ENCODE data around the gene TRPC3.

The TRPC3 gene

DNA sequence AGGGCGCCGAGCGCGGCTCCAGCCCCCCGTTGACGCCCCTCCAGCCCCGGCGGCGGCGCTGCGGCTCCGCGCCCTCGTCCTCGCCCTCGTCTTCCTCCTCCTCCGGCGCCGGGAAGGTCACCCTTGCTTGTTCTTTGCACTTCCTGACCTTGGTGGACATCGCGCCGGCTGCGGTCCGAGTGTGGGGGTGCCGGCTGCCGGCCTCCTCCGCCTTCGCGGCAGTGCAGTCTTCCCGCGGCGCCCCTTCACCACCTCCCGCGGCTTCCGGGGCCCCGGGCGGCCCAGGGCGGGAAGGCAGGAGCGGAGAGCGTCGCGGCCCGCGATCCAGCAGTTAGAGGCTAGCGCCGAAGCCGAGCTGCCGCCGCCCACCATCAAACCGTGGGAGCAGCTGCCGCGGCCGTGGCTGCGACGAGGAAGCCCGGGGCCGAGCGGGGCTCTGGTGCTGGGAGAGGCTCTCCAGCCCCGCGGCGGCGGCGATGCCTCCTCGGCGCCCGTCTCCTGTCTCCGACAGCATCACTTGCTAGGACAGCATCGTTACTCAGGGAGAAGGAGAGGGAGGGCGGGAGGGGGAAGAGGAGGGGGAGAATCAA, at the start of gene TRPC3:
TRPC3 (minus strand) TSS at position 540 of the 590 bp plus-strand sequence; CDS start at position 160, 380 bp downstream.
- peak; percentile 72 for DNase-seq

DNA sequence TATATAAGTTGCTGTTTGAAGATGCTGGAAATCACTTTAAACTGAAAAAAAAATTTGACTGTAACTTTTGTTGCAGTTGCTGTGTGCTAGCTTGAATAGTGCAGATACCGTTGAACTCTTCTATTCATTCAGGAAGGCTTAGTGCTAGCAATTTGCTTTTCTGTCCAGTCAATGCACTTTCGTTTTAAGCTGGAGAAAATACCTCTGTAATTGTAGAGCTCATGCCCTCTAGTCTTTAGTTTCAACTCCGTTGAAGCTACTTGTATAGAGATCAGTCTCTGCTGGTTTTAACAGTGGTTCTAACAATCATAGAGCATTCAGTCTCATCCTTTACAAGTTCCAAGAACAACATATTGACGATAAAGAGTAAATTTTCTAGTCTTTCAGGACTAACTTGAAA, 49.0 kb upstream of the TRPC3 start:
- no peak for DNase-seq

DNA sequence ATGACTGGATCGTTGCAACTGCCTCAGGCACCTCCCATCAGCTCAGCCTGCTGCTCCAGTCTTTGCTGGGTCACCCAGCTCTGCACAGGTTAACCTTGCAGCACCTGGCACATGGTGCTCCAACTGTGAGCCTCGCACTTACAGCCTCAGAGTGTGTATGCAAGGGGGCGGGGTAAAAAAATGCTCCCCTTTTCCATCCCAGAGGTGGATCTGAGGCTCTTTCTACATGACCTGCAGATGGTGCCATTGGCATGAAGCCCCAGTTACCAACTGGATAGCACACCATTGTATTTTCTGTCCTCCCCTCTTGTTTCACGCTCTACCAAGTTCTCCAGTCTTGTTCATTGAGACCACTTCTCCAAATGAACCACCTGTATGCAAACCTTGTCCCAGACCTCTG, 46.2 kb upstream of the TRPC3 start:
- no peak for DNase-seq

DNA sequence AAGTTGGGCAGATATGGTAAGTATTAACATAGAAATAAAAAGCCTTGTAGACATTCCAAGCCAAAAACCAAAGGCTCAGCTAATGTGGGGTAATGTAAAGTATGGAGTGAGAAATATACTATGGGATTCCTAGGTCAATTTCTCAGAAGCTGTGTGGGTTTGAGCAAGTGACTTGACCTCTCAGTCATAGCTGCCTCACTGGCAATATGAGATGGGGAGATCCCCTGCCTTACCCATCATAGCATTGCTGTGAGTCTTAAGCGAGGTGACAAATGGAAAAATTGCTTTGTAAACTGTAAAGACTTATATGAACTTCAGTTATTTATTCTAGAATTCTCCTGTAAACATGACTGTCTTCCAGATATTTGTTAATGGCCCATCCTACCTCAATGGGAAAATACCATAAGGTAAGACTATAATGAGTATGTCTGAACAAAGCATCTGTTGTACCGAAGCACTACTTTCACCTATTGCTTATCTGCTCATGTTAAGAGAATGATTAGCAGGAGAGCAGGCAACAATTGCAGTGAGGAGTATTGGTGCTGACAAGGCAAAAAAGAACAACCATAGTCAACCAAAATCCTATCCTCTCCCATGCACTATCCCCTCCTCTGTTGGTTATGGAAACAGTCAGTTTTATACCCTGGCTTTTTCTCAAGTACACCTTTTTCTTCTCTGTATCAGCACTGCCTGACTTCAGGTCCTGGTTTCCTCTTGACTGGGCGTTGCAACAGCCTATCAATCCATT, 44.1 kb upstream of the TRPC3 start:
- DNase-seq: no peak

DNA sequence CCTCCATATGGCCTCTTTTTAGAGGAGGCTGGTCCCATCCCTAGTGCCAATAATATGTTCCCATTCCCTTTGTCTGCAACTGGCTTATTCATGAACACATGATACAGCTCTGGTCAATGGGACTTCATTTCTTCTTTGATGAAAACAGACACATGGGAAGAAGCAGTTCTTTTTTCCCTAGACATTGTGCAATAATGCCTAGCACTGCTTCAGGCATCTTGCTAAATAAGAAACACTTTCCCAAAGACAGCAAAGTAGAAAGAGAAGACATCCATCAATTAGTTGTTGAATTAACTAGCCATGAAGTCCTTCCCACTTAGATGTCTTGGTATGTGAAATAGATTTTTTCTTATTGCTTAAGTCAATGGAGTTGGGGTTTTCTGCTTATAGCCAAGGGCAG, 40.1 kb upstream of the TRPC3 start:
- DNase-seq: no peak

DNA sequence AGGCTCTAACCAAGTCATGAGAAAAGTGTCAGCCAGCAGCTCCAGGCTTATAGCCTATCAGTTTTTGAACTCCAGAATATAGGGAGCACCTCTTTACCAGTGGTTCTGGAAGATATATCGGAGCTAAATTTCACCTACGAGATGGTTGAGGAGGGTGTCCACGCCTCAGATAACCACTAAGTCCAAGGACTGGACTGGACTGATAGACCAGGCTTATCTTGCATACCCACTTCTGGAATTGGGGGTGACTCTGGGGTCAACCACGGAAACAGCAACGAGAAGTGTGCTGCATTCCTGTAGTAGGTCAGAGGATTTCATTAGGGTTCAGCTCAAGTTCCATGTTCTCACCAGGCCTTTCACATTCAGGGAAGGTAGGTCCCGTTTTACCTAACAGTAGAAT, 38.6 kb upstream of the TRPC3 start:
- no peak for DNase-seq

DNA sequence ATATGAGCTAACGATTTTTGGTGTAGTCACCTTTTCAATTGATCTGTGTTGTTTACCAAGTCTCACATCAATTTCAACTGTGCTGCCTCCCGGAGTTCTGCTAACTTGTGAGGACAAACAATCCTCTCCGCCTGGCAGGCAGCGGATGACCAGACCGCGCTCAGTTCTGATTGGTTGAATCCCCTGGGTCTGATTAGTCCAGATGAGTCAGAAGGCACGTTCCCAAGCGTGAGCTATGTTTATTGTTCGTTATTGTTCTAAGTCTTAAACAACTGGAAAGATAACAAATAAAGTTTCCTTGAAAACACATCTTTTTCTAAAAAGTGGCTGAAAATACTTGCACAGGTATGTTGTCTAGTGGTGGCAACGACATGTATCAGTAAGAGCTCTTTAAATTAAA, 37.9 kb upstream of the TRPC3 start:
- no peak for DNase-seq

DNA sequence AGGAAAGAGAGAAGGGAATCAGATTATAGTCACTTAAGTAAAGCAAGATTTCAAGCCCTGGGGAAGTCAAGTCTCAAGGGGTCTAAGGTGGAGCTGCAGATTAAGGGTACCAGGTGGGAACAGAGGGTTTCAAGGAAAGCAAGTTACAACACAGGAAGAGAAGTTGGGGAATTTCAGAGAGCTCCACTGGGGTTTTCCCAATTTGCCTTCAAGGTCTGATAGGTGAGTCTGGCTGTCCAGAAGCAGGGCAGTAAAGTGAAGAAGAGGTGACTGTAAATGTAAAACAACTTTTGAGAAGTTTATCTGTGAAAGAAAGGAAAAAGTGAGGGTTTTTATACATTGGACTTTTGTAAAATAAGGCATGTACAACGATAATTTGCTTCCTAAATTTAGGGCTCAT, 37.1 kb upstream of the TRPC3 start:
- no peak for DNase-seq

DNA sequence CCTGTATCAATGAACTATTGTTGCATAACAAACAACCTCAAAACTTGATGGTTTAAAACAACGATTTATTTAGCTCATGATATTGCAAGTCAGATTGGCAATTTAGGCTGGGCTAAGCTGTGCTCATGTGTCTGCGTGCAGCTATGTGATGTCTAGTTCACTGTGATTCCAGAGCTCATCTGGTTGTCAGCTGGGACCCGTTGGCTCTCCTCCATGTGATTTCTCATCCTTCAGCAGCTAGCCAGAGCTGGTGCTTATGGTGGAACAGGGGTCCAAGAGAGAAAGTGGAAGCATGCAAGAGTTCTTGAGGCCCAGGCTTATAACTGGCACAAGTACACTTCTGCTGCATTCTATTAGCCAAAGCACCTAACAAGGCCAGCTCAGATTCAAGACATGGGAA, 28.8 kb upstream of the TRPC3 start:
- peak; percentile 50 for DNase-seq

DNA sequence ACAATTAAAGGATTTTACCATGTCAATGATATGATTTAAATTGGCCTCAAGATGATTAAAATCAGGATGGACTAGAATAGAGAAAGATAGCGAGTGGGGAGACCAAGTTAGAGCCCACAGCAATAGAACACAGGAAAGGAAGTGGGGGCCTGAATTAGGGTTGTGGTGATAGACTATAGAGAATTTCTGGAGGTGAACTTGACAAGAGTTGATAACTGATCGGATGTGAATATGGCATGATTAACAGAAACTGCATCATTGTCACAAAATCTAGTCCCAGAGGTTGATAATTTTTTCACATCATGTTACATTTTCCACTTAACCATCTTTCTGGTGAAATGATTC, 26.3 kb upstream of the TRPC3 start:
- no peak for DNase-seq

DNA sequence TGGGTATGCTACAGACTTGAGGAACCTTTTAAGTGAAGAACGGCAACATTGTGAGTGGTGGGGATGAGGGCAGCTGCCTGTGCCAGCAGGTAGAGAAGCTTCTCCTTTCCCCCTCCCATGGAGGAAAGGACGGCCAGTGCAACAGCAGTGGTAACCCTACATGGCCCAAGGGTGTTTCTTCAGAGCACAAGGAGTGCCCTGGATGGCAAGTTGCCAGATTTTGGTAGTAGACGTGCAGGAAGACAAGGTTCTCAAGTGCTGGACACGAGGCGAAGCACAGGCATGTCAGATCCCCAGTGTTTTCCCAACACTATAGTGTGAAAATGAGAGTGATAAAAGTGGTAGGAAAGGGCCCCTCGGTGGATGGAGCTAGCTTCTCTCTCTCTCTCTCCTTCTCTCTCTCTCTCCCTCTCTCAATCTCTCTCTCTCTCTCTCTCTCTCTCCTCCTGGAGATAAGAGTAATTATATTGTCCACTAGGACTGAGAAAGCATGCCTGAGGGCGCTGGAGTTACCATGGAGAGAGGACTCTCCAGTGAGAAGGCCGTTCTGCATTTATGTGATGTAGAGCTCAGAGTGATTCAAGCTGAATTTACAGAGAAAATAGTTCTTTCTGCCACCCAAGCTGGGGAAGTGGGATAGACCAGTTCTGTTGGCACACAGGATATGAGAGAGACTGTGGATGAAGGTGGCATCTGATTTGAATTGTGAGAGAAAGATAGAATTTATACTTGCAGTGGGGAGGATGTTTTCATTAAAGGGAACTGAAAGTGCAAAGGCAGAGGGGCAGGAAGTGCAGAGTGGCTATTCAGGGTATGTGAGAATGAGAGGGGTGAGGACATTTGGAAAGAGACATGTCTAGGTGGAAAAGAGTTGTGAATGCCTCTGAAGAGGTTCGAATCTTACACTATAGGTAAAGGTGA, 25.7 kb upstream of the TRPC3 start:
- no peak for DNase-seq

DNA sequence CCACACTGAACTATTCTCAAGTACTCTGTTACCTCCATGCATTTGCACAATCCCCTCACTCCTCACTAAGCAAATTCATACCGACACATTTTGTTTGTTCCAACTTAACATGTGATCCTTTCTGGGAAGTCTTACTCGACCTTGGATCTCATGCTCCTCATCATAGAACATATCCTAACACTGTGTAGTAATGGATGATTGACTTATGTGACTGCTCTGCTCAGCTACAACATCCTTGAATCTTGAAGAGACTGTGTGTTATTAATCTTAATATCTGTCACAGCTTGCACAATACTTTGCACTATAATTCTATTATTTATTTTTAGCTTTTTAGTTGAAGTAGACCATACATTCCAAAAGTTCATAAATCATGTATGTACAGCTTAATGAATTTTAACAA, 23.9 kb upstream of the TRPC3 start:
- no peak for DNase-seq

DNA sequence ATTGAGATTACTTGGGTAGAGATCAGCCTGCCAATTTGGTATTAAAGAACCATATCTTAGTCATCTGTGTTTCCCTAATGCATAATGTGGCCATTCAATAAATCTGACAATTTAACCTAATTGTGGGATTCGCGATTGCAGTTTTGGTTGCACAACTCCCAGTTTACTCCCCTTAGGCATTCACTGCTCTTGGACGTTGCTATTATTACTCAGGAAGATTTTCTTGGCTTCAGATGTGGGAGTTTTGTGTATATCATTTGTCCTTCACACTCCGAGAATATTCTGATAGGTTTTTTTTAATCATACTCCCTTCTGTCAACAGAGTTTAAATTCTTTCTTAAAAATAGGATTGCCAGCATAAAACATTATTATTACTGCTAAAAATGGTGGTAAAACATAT, 22.0 kb upstream of the TRPC3 start:
- DNase-seq: no peak

DNA sequence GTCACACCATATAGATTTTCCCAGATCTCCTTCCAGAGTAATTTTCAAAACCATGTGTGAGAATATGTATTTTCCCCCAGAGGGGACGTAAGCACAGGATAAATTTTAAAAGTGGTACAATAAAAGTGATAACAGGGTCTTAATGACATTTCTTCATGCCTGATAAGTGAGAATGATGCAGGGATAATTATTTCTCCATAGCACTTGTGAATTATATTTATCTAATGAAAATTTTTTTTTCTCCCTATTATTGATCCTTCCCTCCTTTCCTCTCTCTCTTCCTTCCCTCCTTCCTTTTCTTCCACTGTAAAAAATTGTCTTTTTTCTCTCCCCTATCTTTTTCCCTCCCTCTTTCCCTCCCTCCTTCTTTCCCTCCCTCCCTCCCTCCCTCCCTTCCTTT, 17.0 kb upstream of the TRPC3 start:
- no peak for DNase-seq

DNA sequence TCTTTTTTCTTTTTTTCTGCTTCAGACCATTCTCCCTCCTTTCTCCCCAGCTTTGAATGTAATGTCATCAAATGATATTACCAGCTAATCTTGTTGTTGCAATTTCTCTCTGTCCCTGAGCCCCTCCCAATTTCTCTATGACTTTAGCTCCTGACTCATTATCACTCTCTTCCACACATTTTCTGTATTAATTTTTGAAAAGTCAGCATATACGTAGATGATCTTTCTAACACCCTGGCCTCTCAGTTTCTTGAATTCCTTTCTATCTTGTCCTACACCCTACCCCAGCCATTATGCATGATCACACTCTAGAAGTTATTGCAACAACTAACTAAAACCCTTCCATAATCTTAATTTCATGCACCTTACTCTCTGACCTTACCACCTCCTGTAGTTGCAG, 13.1 kb upstream of the TRPC3 start:
- no peak for DNase-seq

DNA sequence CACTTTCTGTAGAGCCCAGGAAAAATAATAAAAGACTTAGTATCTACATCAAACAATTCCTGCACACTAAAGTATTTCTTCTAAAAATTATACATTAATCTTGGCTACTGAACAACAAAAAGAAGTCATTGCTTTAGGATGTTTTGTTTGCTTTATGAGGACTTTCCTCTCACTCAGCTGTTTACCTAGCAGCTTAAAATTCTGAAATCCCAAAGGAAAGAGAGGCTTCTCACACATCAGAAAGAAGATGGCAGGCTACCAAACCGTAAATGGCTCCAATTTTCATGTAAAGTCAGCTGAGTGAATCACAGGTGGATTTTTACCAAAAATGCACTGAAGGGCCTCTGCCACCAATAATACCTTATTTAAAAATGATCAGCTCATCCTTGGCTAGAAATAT, 9.0 kb upstream of the TRPC3 start:
- no peak for DNase-seq

DNA sequence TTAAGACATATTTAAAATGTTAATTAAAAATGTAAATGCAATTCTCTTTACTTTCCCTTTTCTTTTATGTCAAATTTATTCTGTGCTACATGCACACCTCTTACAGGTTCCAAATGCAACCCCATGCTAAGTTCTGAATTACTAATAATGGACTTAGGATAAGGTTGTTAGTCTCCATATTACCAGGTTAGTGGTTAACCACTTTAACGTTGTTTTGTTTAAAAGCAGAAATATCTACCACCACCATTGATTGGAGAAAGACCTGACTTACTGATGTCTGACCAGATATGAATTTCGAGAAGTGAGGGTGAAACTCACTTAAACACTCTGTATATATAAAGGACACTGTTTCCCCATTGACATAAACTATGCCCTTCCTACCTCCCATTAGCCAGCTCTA, 6.9 kb upstream of the TRPC3 start:
- no peak for DNase-seq

DNA sequence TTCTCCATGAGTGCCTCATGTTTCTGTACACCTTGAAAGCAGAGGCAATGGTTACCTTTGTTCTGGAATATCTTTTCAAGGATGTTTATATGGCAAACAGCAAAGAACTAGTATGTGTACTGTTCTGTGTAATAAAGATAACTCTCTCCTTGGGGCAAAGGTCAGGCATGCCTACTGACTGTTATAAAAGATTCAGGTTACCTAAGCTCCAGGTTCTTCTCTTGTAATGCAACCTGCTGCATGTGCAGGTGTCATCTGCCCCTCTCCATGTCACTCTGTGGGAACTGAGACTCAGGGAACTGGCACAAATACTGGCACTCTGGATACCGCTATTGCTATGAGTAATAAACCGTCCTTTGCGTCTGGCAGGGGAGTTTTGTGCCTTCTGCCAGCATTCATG, 5.4 kb upstream of the TRPC3 start:
- DNase-seq: no peak

DNA sequence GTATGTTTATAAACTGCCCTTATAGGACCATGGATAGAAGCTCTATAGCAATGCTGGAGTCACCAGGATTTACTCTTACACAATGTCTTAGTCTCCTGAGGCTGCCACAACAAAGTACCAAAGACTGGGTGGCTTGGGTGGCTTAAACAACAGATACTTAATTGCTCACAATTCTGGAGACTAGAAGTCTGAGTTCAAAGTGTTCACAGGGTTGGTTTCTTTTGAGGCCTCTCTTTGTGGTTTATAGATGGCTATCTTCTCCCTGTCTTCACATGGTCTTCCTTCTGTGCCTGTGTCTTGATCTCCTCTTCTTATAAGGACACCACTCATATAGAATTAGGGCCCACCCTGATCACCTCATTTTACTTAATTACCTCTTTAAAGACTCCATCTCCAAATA, 2.0 kb upstream of the TRPC3 start:
- no peak for DNase-seq

DNA sequence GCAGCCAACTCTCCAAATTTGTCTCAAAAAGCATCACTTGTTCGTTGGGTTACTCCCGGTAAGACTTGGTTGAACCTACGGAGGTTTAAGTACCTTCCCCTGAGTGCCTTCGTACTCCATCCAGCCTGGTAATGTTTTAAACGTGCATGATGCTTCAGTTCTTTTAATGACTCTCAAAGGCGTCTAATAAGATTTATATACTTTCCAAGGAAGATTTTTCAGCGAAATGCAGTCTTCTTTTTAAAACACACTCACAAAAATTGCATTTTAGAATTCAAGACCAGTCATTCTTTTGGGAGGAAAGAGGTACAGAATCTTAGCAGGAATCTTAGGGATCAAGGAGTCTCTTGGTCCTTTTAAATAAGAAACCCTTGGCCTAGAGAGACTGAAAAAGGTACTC, 430 bp upstream of the TRPC3 start:
- no peak for DNase-seq

DNA sequence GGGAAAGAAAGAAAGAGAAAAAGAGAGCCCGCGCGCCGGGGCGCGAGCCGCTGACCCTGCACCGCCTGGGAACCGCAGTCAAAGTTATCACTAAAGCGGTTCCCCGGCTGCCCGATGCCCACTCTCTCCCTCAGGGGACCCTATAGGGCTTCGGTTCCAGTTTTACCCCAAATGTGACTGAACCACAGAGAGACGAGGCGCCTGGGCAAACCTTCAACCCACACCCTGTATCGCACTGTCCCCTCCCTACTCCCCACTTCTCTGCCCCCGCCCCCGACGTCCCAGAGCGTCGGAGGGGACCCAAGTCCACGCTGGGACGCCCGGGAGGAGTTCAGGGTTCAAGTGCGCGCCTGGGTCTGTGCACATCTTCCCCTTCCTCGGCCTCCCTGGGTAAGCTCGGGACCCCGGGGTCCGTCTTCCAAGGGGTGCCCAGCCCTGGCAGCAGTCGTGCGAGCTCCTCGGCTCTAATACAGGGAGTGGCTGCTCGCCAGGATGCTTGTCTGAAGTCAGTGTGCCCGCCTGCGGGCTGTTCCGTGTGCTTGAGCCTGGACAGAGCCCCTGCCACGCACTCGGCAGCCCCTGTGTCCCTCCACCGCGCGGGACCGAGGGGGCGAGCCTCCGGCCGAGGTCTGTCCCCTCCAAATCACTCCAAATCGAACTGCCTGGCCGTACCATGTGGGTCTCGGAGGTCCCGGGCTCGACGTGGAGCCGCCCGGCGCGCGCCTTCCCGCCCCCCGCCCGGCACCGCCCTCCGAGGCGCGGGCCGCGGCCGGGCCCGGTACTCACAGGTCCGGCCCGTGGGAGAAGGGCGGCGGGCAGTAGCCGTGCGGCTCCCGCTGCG, 960 bp downstream of the TRPC3 start:
- peak; percentile 68 for DNase-seq

DNA sequence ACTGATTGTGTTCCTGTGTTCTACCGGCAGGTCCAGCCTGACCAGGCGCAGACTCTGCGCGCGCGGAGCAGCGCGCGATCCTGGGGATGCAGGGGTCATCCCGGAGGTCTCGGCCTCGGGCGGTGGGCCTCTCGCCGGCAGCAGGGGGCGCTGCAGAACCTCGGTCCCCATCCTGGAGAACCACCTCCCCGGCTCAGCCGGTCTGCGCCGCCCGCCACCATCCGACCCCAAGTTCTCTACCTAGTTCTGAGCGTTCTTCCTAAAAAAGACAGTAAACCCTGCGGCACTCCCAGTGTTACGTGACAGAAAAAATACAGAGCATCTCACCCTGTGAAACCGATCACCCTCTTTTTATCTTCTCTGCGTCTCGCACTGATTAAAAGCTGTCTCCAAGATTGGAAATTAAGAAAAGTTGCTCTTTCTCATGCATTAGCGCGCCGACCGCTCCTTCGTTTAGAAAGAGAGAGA, 1.6 kb downstream of the TRPC3 start:
- peak; percentile 91 for DNase-seq

DNA sequence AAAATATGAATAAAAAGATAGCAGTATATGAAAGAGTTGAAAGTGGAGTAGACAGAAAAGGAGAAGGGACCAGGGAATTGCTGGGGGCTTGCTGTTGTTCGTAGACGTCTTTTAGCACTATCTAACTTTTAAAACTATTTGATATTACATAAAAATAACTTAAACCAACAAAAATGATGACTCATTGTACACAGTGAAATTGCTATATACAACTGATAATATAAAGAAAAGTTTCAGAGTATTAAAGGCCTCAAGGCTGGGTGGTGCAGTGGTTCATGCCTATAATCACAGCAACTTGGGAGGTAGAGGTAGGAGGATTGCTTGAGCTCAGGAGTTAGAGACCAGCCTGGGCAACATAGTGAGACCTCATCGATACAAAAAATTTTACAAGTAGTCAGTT, 5.2 kb downstream of the TRPC3 start:
- DNase-seq: no peak
